Fibroblast of the aortic adventitia (primary cell): ENCODE results near the gene TTLL10. TPM values are rescaled to one million over a fixed set of nuclear protein-coding genes. Genes with fewer than 3 reads are reported as not detected.

Experiments
- DNase-seq: peaks from one replicate; pipeline ENCODE4 v3.0.0-alpha.2; 2010; ENCODE audit warnings: low read depth
- H3K4me3 ChIP-seq: 2 replicates; pipeline ENCODE4 v1.5.1; 2011; ENCODE audit warnings: low read depth, mild to moderate bottlenecking, control low read depth, low read length, moderate library complexity
- total RNA-seq: library from RNA; depleted of rRNA; stranded (reverse); fragments of >200 nt; gene quantifications from 2 replicates; pipeline ENCODE4 v1.2.3, GENCODE V29; 2012; ENCODE audit warnings: low replicate concordance
- TF ChIP-seq, protein P1 (sequence below): IDR thresholded peaks from 2 replicates; pipeline ENCODE4 v1.5.1; 2011; ENCODE audit warnings: mild to moderate bottlenecking, low read length, control low read depth, inconsistent platforms; ENCODE audit not compliant: insufficient read depth

The TTLL10 gene
- total RNA-seq, 1 donor, result not detected

DNA sequence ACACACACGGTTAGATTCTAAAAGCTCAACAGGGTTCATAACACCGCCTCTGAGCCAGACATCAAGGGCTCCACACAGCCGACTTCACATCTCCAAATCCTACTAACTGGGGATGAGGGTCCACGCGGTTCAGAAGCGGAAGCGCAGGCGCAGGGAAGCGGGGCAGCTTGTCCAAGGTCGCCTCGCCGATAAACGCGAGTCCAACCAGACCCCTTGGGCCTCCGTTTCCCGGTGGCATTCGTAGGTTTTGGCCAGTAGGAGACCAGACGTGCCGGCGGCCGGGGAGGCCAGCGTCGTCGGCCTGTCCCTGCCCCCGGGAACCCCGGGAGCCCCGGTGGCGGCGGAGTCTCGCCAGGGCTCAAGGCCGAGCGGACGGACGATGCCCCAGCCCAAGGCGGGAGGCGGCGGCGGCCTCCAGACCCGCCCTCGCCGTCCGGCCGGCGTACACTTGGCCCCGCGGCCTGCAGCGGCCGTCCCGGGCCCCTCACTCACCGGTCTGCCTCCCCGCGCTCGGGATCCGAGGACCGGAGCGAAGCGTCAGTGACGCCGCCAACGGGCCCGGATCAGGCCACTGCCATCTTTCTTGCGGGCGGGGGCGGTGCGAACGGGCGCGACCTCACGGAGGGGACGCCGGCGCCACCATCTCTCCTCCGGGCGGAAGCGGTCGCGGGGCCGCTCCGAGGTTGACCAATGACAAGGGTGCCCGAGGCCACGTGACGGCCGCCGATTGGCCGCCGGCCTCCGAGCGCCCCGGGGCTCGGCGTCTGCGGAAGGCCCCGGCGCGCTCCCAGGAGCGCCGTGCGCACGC, 57.9 kb downstream of the TTLL10 start, which contains the start of gene SDF4:
TSS of gene SDF4 (minus strand) at position 602 of the 808 bp plus-strand sequence. CDS start 3,229 bp downstream, outside the sequence.
- H3K4me3 ChIP-seq, result peak within 1 kb of the TSS; percentile 94
- DNase-seq, result peak; percentile 95

DNA sequence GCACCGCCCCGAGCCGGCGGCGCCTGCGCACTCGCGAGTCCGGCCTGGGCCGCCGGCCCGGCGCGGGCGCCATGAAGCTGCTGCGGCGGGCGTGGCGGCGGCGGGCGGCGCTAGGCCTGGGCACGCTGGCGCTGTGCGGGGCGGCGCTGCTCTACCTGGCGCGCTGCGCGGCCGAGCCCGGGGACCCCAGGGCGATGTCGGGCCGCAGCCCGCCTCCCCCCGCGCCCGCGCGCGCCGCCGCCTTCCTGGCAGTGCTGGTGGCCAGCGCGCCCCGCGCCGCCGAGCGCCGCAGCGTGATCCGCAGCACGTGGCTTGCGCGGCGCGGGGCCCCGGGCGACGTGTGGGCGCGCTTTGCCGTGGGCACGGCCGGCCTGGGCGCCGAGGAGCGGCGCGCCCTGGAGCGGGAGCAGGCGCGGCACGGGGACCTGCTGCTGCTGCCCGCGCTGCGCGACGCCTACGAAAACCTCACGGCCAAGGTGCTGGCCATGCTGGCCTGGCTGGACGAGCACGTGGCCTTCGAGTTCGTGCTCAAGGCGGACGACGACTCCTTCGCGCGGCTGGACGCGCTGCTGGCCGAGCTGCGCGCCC, 58.6 kb downstream of the TTLL10 start, which contains the start of gene B3GALT6:
TSS of gene B3GALT6 (plus strand) at position 30 of the 588 bp plus-strand sequence. CDS start at position 72, 42 bp downstream.
- H3K4me3 ChIP-seq, result peak within 1 kb of the TSS; percentile 94
- peak; percentile 8 for DNase-seq
- TF ChIP-seq, protein P1, sequence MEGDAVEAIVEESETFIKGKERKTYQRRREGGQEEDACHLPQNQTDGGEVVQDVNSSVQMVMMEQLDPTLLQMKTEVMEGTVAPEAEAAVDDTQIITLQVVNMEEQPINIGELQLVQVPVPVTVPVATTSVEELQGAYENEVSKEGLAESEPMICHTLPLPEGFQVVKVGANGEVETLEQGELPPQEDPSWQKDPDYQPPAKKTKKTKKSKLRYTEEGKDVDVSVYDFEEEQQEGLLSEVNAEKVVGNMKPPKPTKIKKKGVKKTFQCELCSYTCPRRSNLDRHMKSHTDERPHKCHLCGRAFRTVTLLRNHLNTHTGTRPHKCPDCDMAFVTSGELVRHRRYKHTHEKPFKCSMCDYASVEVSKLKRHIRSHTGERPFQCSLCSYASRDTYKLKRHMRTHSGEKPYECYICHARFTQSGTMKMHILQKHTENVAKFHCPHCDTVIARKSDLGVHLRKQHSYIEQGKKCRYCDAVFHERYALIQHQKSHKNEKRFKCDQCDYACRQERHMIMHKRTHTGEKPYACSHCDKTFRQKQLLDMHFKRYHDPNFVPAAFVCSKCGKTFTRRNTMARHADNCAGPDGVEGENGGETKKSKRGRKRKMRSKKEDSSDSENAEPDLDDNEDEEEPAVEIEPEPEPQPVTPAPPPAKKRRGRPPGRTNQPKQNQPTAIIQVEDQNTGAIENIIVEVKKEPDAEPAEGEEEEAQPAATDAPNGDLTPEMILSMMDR, result no peak

More for the DNA sequence above, 57.9 kb downstream of the TTLL10 start, which contains the start of gene SDF4:
- TF ChIP-seq, protein P1, result no peak

DNA sequence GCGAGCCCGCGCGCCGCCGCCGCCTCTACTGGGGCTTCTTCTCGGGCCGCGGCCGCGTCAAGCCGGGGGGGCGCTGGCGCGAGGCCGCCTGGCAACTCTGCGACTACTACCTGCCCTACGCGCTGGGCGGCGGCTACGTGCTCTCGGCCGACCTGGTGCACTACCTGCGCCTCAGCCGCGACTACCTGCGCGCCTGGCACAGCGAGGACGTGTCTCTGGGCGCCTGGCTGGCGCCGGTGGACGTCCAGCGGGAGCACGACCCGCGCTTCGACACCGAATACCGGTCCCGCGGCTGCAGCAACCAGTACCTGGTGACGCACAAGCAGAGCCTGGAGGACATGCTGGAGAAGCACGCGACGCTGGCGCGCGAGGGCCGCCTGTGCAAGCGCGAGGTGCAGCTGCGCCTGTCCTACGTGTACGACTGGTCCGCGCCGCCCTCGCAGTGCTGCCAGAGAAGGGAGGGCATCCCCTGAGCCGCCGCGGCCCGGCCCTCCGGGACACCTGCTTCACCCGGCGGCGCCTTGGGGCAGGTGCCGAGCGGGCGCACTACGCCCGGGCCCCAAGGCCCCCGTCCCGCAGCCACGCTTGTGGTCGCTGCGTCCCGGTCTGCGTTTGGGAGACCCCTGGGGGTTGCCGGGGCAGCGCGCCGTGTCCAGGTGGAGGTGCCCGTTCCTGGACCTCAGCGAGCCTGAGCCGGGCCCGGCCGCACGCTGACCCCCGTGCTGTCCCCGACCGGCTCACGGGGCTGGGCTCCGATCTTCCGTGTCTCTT, 59.3 kb downstream of the TTLL10 start:
- TF ChIP-seq, protein P1, result no peak
- H3K4me3 ChIP-seq, result peak overlapping the region; percentile 56
- DNase-seq, result no peak

DNA sequence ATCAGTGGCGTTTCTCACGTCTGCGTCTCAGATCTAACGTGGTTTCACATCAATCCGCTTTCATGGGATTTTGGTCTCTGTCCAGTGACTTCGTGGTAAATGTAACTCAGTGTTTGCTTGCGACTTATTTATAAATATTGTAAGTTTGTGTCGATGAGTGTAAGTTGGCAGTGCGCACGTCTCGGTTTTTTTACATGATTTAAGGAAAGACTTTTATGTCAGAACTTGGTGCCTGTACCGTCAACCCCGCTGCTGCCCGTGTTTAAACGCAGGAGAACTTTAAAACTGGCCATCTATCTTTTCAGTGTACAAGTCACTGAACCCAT, 59.9 kb downstream of the TTLL10 start:
- no peak overlapping the region for H3K4me3 ChIP-seq
- no peak for DNase-seq
- TF ChIP-seq, protein P1, result no peak

DNA sequence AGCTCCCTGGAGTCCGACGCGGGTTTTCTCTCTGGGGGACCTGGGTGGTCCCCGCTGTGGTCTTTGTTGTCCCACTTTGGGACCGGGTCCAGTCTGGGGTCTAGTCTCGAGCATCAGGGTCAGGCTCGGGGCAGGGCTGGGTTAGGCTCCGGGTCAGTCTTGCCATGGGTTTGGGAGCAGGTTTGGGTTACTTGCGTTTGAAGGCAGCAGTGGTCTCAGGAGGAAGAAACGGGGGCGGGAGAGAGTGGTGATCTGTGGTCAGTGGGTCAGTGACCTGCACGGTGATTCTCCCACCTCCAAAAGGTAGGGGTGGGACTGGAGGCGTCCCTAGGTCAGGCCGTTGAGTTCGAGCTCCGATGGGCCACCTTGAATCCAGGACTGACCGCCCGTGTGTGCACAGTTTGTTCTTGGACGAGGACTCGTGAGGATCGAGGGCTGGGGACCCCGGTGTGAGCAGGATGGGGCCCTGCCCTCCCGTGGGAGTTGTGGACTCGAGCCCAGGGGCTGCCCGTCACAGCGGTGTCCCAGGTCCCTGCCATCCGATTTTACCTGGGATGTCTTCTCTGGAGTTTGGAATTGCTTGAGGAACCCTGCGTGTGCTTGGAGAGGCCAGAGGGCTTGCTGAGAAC, 60.6 kb downstream of the TTLL10 start:
- no peak for DNase-seq
- TF ChIP-seq, protein P1, result no peak
- no peak overlapping the region for H3K4me3 ChIP-seq

- no peak overlapping the region for H3K4me3 ChIP-seq
- TF ChIP-seq, protein P1, result no peak
- no peak for DNase-seq
These were observed 61.5 kb downstream of the TTLL10 start for GRCh38 chr1:1235016-1235744.
